HFFc6 (cell line): ENCODE data around the gene PRICKLE2. TPM values are rescaled to one million over a fixed set of nuclear protein-coding genes. Genes with fewer than 3 reads are reported as not detected.

Experiments
- DNase-seq: peaks from one replicate; pipeline ENCODE4 v3.0.0-alpha.2; 2018
- H3K27ac Mint-ChIP-seq: 2 replicates; pipeline ENCODE4 v1.8.0; 2020; ENCODE audit warnings: mild to moderate bottlenecking, mixed read lengths
- H3K27me3 Mint-ChIP-seq: 2 replicates; pipeline ENCODE4 v1.8.0; 2021; ENCODE audit warnings: mild to moderate bottlenecking, moderate library complexity, mixed read lengths; ENCODE audit not compliant: insufficient read depth
- H3K36me3 Mint-ChIP-seq: 2 replicates; pipeline ENCODE4 v1.8.0; 2021; ENCODE audit warnings: low read depth, mixed read lengths
- H3K4me1 Mint-ChIP-seq: 2 replicates; pipeline ENCODE4 v1.8.0; 2020; ENCODE audit warnings: low read depth, mixed read lengths
- H3K4me3 Mint-ChIP-seq: 2 replicates; pipeline ENCODE4 v1.8.0; 2020; ENCODE audit warnings: mild to moderate bottlenecking, moderate library complexity, mixed read lengths
- H3K9me3 Mint-ChIP-seq: 2 replicates; pipeline ENCODE4 v1.8.0; 2020; ENCODE audit warnings: mild to moderate bottlenecking, mixed read lengths
- CTCF ChIP-seq: fragments of 200-600 bp; sonication (generic); IDR thresholded peaks from 2 replicates; pipeline ENCODE4 v1.5.0; 2021; ENCODE audit warnings: antibody characterized with exemption, mild to moderate bottlenecking
- total RNA-seq, 6 experiments: library from RNA; stranded (reverse); fragmentation: NEBNext Ultra II Directional; extraction: Animal tissue kit (Norgen Biotek cat#: 25700); gene quantifications; 2 replicates in 1 of 6; 3 replicates in 5 of 6; pipeline ENCODE4 v1.2.3, GENCODE V29; 2021

PRICKLE2 gene
- total RNA-seq, 6 experiments from 2014 or later = 14.0 to 21.7 (median 18.4) TPM

GRCh38 chr3:64265646-64266045, 40.4 kb upstream of the PRICKLE2 start:
- peaks cover 72% of the 10 kb centered on the region for H3K4me1 Mint-ChIP-seq
- DNase-seq = no peak
- H3K27me3 Mint-ChIP-seq = no peaks in the 10 kb centered on the region; the same call in 1 of the 2 replicates
- no peak for TF ChIP-seq CTCF
- peaks cover 20% of the 10 kb centered on the region for H3K36me3 Mint-ChIP-seq
- H3K4me3 Mint-ChIP-seq = peak overlapping the region; percentile 92
- peak overlapping the region; percentile 83 for H3K27ac Mint-ChIP-seq
- H3K9me3 Mint-ChIP-seq = peaks cover 9% of the 10 kb centered on the region

- Mint-ChIP-seq H3K4me3 (peak overlapping the region; percentile 92), H3K36me3 (peaks cover 11% of the 10 kb centered on the region), H3K27ac (peak overlapping the region; percentile 83), H3K9me3 (no peaks in the 10 kb centered on the region), H3K4me1 (peaks cover 82% of the 10 kb centered on the region), H3K27me3 (no peaks in the 10 kb centered on the region; the same call in 1 of the 2 replicates)
- no peak for TF ChIP-seq CTCF
- DNase-seq = peak; percentile 21
Observed at GRCh38 chr3:64264501-64265109, 39.3 kb upstream of the PRICKLE2 start.

GRCh38 chr3:64262574-64263114, 37.4 kb upstream of the PRICKLE2 start:
- TF ChIP-seq CTCF = peak; percentile 39; the same call in 1 of the 2 replicates
- peaks cover 80% of the 10 kb centered on the region for H3K4me1 Mint-ChIP-seq
- H3K27ac Mint-ChIP-seq = no peak overlapping the region
- peaks cover 19% of the 10 kb centered on the region for H3K36me3 Mint-ChIP-seq
- no peaks in the 10 kb centered on the region for H3K9me3 Mint-ChIP-seq
- H3K27me3 Mint-ChIP-seq = no peaks in the 10 kb centered on the region; the same call in 1 of the 2 replicates
- no peak for DNase-seq
- no peak overlapping the region for H3K4me3 Mint-ChIP-seq

GRCh38 chr3:64260431-64260830, 35.2 kb upstream of the PRICKLE2 start:
- TF ChIP-seq CTCF = no peak
- peak overlapping the region; percentile 14; the same call in 1 of the 2 replicates for H3K4me3 Mint-ChIP-seq
- no peak for DNase-seq
- no peaks in the 10 kb centered on the region; the same call in 1 of the 2 replicates for H3K27me3 Mint-ChIP-seq
- no peak overlapping the region; the same call in 1 of the 2 replicates for H3K27ac Mint-ChIP-seq
- H3K4me1 Mint-ChIP-seq = peaks cover 83% of the 10 kb centered on the region
- peaks cover 24% of the 10 kb centered on the region for H3K36me3 Mint-ChIP-seq
- no peaks in the 10 kb centered on the region for H3K9me3 Mint-ChIP-seq

- peaks cover 83% of the 10 kb centered on the region for H3K4me1 Mint-ChIP-seq
Observed at GRCh38 chr3:64259636-64260035, 34.4 kb upstream of the PRICKLE2 start.

More at GRCh38 chr3:64259636-64260035, 34.4 kb upstream of the PRICKLE2 start:
- H3K4me3 Mint-ChIP-seq = no peak overlapping the region
- H3K36me3 Mint-ChIP-seq = peaks cover 24% of the 10 kb centered on the region
- no peak overlapping the region for H3K27ac Mint-ChIP-seq
- no peaks in the 10 kb centered on the region; the same call in 1 of the 2 replicates for H3K27me3 Mint-ChIP-seq
- TF ChIP-seq CTCF = no peak
- H3K9me3 Mint-ChIP-seq = no peaks in the 10 kb centered on the region
- DNase-seq = no peak
